Peyer's patch (tissue), 4 donors: Measurements from ENCODE around the gene HHAT. TPM values are rescaled to one million over a fixed set of nuclear protein-coding genes. Genes with fewer than 3 reads are reported as not detected.
"Not testable (repeated sequence)": the region's sequence is repeated elsewhere in the genome, so short reads cannot be mapped to it uniquely, and the experiment has no call there.

ENCODE experiments used
- DNase-seq, 3 donors: peaks; one replicate each; pipeline ENCODE4 v3.0.0-alpha.2; 2017 to 2019
- H3K27ac ChIP-seq, 4 donors: fragments of 200-600 bp; sonication (generic); one replicate each; pipeline ENCODE4 v1.5.1; 2016 to 2019
- H3K27me3 ChIP-seq, 2 donors: fragments of 200-600 bp; sonication (generic); one replicate each; pipeline ENCODE4 v1.5.1; 2019
- H3K36me3 ChIP-seq, 3 donors: fragments of 200-600 bp; sonication (generic); one replicate each; pipeline ENCODE4 v1.5.1; 2016 to 2019
- H3K4me1 ChIP-seq, 4 donors: fragments of 200-600 bp; sonication (generic); one replicate each; pipeline ENCODE4 v1.5.1; 2016 to 2019
- H3K4me3 ChIP-seq, 4 donors: fragments of 200-600 bp; sonication (generic); 1 replicate in 3 of 4; 2 replicates in 1 of 4; pipeline ENCODE4 v1.5.1; 2016 to 2019; ENCODE audit warnings: mild to moderate bottlenecking in 1 of 4
- H3K9me3 ChIP-seq, 4 donors: fragments of 200-600 bp; sonication (generic); one replicate each; pipeline ENCODE4 v1.5.1; 2016 to 2019; ENCODE audit warnings: mild to moderate bottlenecking in 1 of 4
- CTCF ChIP-seq, 6 experiments: fragments of 450-650 bp in 4 of 6; fragments of 200-600 bp in 2 of 6; sonication (generic) in 1 of 6; IDR thresholded peaks; one replicate each; pipeline ENCODE4 v1.5.1; 2017 to 2019; ENCODE audit warnings: antibody characterized with exemption in 6 of 6, mild to moderate bottlenecking in 3 of 6, moderate library complexity in 1 of 6
- POLR2A ChIP-seq, 2 donors: fragments of 450-650 bp; IDR thresholded peaks; one replicate each; pipeline ENCODE4 v1.5.1; 2017; ENCODE audit warnings: antibody characterized with exemption in 2 of 2, mild to moderate bottlenecking in 2 of 2, moderate library complexity in 2 of 2
- total RNA-seq, 4 donors: library from RNA; depleted of rRNA; stranded (reverse); fragments of >200 nt; gene quantifications; one replicate each; pipeline ENCODE4 v1.1.0, GENCODE V29; 2016

Gene HHAT
- total RNA-seq, 4 donors from 2014 or later, result 2.3 to 16.9 (median 7.3) TPM

GRCh38 chr1:210418863-210419650 is 90.4 kb downstream of the HHAT start:
- DNase-seq, result peak in 2 of 3 donors; percentile 59 to 62
- TF ChIP-seq POLR2A (IDR thresholded peaks at IDR 0.05), result no peak
- TF ChIP-seq CTCF (IDR thresholded peaks at IDR 0.05), result no peak
- H3K27ac ChIP-seq, result peak overlapping the region in 2 of 4 donors; percentile 26 to 51
- no peaks in the 10 kb centered on the region for H3K9me3 ChIP-seq
- no peaks in the 10 kb centered on the region for H3K4me1 ChIP-seq
- H3K4me3 ChIP-seq, result no peak overlapping the region
- no peaks in the 10 kb centered on the region for H3K36me3 ChIP-seq
- no peaks in the 10 kb centered on the region for H3K27me3 ChIP-seq

- not testable (repeated sequence) for H3K9me3 ChIP-seq, DNase-seq, H3K4me1 ChIP-seq, H3K27me3 ChIP-seq, H3K36me3 ChIP-seq, H3K4me3 ChIP-seq, H3K27ac ChIP-seq
These were observed 98.0 kb downstream of the HHAT start for GRCh38 chr1:210426696-210427095.

GRCh38 chr1:210428696-210429095 is 100.0 kb downstream of the HHAT start:
- TF ChIP-seq CTCF (IDR thresholded peaks at IDR 0.05) (no peak), POLR2A (IDR thresholded peaks at IDR 0.05) (no peak)
- Histone ChIP-seq H3K4me3 (no peak overlapping the region), H3K27ac (no peak overlapping the region), H3K27me3 (no peaks in the 10 kb centered on the region), H3K9me3 (no peaks in the 10 kb centered on the region), H3K36me3 (no peaks in the 10 kb centered on the region), H3K4me1 (no peaks in the 10 kb centered on the region)
- DNase-seq, result no peak

GRCh38 chr1:210434223-210434622 is 105.5 kb downstream of the HHAT start:
- Histone ChIP-seq H3K4me1 (no peaks in the 10 kb centered on the region), H3K4me3 (no peak overlapping the region), H3K27ac (no peak overlapping the region), H3K27me3 (no peaks in the 10 kb centered on the region), H3K9me3 (no peaks in the 10 kb centered on the region), H3K36me3 (no peaks in the 10 kb centered on the region)
- no peak for TF ChIP-seq POLR2A (IDR thresholded peaks at IDR 0.05)
- no peak for TF ChIP-seq CTCF (IDR thresholded peaks at IDR 0.05)
- no peak for DNase-seq

- Histone ChIP-seq H3K9me3 (no peaks in the 10 kb centered on the region), H3K36me3 (no peaks in the 10 kb centered on the region), H3K4me1 (no peaks in the 10 kb centered on the region), H3K27me3 (no peaks in the 10 kb centered on the region), H3K27ac (no peak overlapping the region), H3K4me3 (no peak overlapping the region)
- TF ChIP-seq POLR2A (IDR thresholded peaks at IDR 0.05) (no peak), CTCF (IDR thresholded peaks at IDR 0.05) (no peak)
- DNase-seq, result no peak
These were observed 108.4 kb downstream of the HHAT start for GRCh38 chr1:210437111-210437510.

- no peak for DNase-seq
- Histone ChIP-seq H3K9me3 (no peaks in the 10 kb centered on the region), H3K27ac (no peak overlapping the region), H3K27me3 (no peaks in the 10 kb centered on the region), H3K4me3 (no peak overlapping the region), H3K4me1 (no peaks in the 10 kb centered on the region), H3K36me3 (no peaks in the 10 kb centered on the region)
- TF ChIP-seq CTCF (IDR thresholded peaks at IDR 0.05) (no peak), POLR2A (IDR thresholded peaks at IDR 0.05) (no peak)
These were observed 109.1 kb downstream of the HHAT start for GRCh38 chr1:210437781-210438180.
